DMS114 treated with DMSO at 0.1 percent for 48 hours (cell line): ENCODE measurements around the gene ACTG1.
A peak's percentile ranks its signal among the peaks of the same experiment; 100 is the strongest.

Experiments
- DNase-seq: peaks from one replicate; lab custom pipeline; 2025; ENCODE audit not compliant: unreplicated experiment; lab: John Stamatoyannopoulos, UW

Gene ACTG1

GRCh38 chr17:81518113-81518784, 5.7 kb upstream of the ACTG1 start:
- no peak for DNase-seq

- DNase-seq = no peak
Observed at GRCh38 chr17:81517339-81518112, 4.9 kb upstream of the ACTG1 start.

GRCh38 chr17:81517009-81517338, 4.4 kb upstream of the ACTG1 start:
- DNase-seq = no peak

- no peak for DNase-seq
Observed at GRCh38 chr17:81516439-81516838, 3.8 kb upstream of the ACTG1 start.

- no peak for DNase-seq
Observed at GRCh38 chr17:81515530-81516041, 3.0 kb upstream of the ACTG1 start.

GRCh38 chr17:81514739-81515529, 2.3 kb upstream of the ACTG1 start:
- DNase-seq = peak; percentile 45

GRCh38 chr17:81514489-81514738, 1.8 kb upstream of the ACTG1 start:
- DNase-seq = no peak

GRCh38 chr17:81513753-81514488, 1.3 kb upstream of the ACTG1 start:
- DNase-seq = no peak

GRCh38 chr17:81513372-81513752, 763 bp upstream of the ACTG1 start:
- peak; percentile 24 for DNase-seq

- no peak for DNase-seq
Observed at GRCh38 chr17:81511804-81512561, 616 bp downstream of the ACTG1 start.

- no peak for DNase-seq
Observed at GRCh38 chr17:81511554-81511803, 1.1 kb downstream of the ACTG1 start.

- no peak for DNase-seq
Observed at GRCh38 chr17:81510785-81511553, 1.6 kb downstream of the ACTG1 start.

- no peak for DNase-seq
Observed at GRCh38 chr17:81509972-81510784, 2.4 kb downstream of the ACTG1 start.

- no peak for DNase-seq
Observed at GRCh38 chr17:81509207-81509971, 3.2 kb downstream of the ACTG1 start.

GRCh38 chr17:81508639-81509206, 3.9 kb downstream of the ACTG1 start:
- DNase-seq = no peak

GRCh38 chr17:81503619-81504018, 9.0 kb downstream of the ACTG1 start:
- no peak for DNase-seq

- DNase-seq = no peak
Observed at GRCh38 chr17:81502471-81503017, 10.1 kb downstream of the ACTG1 start.

- DNase-seq = no peak
Observed at GRCh38 chr17:81500047-81500446, 12.6 kb downstream of the ACTG1 start.
